Colon (tissue), 2 donors: ENCODE results near the gene CDH22.

Experiments
- FAIRE-seq: peaks from 2 replicates; lab custom pipeline; 2012; peaks lifted over from hg19 to GRCh38; lab: Jason Lieb, UNC
- donor health status: control.
- donor health status: control.

CDH22 gene

DNA sequence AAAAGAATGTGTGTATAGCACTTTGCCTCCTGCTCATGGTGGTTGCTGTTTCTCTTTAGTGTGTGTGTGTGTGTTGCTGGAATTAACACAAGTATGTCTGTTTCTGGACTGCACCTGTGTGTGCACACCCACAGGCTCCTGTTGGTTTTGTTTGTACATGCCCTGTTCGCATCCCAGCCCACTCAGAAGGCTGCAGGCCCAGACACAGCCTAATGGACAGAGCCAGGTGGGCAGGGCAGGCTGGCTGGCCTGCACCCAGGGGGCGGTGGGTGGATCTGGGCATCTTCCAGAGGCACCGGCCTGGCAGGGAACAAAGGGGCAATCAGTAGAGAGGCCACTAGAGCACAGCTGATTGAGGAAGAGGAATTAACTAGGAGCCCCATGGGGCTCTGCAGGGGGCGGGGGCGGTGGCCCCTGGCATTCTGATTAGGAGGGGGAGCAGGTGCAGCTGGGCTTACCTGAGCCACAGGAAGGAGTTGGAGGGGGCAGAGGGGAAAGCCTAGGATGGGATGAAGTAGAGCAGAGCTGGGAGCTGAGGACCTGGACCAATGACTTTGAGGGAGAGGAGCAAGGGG is 168.3 kb downstream of the CDH22 start:
- FAIRE-seq = no peak

- no peak for FAIRE-seq
Observed at GRCh38 chr20:46139266-46139889, 168.9 kb downstream of the CDH22 start.

DNA sequence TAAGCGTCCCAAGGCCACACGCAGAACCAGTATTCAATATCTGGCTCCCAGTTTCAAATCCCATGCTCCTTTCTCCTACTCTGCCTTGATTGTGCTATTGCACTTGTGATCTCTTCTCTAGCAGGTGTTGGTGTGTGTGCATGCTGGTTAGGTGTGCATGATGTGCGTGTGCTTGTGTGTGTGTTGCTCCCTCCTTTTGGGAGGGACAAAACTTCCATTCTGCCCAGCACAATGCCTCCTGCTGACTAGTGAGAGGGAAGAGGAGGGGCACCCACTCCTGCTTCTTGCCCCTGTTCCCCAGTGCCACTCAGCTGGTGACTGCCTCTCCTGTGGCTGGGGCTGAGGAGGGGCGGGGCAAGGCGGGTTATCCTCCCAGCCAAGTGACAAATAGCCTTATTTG is 170.5 kb downstream of the CDH22 start:
- no peak for FAIRE-seq

- no peak for FAIRE-seq
Observed at GRCh38 chr20:46135856-46136633, 172.3 kb downstream of the CDH22 start.

DNA sequence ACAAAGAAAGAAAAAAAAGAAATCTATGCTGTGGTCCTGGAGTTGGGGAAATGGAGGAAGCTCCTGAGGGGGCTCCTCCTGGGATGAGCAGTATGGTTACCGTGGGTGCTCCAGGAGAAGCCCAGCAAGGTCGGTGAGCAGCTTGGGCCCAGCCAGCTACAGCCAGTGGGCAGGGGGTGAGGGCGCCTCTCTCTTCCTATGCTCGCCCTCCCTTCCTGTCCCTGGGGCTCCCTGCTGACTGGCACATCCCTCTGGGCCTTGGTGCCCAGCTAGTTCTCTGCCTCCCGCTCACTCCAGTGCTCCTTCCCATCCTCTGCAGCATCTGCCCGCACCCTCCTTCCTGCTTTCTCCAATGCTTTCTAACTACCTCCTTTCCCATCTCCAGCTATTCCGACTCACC is 173.6 kb downstream of the CDH22 start:
- FAIRE-seq = no peak

GRCh38 chr20:46133886-46134654 is 174.2 kb downstream of the CDH22 start:
- no peak for FAIRE-seq

- no peak for FAIRE-seq
Observed at GRCh38 chr20:46132705-46133120, 175.6 kb downstream of the CDH22 start.

DNA sequence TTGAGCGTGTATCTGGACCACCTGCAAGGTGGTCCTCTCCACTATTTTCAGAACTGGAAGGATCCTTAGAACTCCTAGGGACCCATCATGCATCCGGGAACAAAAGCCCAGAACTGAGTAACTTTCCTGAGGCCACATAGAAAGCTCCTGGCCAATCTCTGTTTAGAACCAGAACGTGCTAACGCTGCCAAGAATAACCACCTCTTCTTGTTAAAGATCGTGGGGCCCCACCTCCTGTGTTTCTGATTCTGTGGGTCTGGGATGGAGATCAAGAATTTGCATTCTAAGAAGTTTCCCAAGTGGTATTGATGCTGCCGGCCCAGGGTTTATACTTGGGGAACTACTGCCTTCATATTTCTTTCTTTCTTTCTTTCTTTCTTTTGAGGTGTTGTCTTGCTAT is 176.9 kb downstream of the CDH22 start:
- FAIRE-seq = no peak

- FAIRE-seq = no peak
Observed at GRCh38 chr20:46130534-46130933, 177.8 kb downstream of the CDH22 start.

DNA sequence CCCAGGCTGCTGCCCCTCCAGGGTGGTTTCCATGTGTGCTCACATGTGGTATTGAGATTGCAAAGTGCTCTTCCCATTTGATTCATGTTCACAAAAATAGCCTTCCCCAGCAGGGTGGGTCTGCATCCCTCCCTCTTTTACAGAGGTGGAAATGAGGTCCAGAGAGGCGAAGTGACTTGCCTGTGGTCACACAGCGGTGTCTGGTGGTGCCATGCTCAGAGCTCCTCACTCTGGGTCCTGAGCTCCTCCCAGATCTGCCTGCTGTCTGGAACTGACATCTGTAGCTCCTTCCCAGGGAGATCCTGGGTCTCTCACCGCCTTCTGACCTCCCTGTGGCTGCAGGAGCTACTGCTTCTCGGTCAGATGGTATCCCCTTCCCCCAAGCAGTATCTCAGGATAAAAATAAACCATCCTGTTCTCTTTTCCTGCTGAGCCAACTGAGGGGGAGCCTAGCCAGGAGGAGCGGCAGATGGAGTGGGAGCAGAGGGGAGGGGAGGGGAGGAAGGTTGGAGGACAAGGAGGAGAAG is 178.3 kb downstream of the CDH22 start:
- FAIRE-seq = no peak

GRCh38 chr20:46128310-46129151 is 179.8 kb downstream of the CDH22 start:
- no peak for FAIRE-seq

DNA sequence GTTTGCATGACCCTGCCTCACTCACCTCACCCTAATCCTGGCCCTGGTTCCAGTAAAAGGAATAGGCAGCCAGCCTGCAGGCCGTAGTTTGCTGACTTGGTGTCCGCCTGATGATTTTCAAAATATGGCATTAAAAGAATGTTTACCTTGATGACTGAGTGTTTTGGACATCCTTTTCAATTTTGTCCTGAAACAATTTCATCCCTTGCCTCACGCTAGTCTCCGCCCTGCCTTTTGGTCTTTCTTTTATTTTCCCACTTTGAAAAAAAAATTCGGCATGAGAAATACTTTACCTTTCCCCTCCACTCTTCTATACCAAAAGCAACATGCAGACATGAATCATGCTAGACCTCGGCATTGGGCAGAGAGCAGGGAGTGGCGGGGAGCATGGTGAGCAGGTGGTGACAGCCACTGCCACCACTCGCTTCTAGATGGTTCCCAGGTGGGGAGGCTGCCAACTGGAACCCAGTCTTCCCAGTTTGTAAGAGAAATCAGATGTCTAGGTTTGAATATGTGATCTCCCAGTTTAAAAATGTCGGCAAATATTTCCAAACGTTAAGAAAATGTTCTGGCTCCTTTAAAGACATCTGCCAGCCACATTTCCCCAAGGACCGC is 180.8 kb downstream of the CDH22 start:
- FAIRE-seq = no peak

DNA sequence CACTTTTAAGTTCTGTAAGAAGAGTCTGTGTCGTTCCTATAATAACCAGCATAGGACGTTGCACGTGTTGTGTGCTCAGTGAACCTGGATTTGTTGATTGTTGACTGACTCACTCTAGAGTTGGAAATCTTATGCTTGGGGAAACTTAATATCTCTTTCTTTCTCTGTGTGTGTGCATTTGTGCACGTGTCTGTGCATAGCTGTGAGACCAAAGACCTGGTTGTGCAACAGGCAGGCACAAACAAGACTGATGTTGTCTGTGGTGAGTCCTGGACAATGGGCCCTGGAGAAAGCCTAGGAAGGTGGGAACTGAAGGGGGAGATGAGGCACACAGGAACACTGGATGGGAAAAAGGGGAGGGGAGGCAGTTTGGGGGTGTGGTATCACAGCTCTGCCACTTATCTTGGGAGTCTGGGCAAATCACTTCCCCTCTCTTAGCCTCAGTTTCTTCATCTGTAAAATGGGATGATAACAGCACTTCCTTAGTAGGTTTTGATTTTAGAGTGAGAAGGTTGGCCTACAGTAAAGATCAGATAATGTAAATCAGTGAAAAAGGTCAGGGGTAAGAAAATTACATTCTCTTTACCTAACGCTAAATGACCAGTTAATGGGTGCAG is 181.8 kb downstream of the CDH22 start:
- no peak for FAIRE-seq
